IPS-15b (cell line): ENCODE results near the gene LMF1.

Experiments used
- H3K27me3 ChIP-seq: one replicate; pipeline ENCODE4 v1.6.1; 2013; ENCODE audit warnings: low read length; ENCODE audit not compliant: control insufficient read depth, insufficient read depth
- H3K36me3 ChIP-seq: one replicate; pipeline ENCODE4 v1.6.1; 2013; ENCODE audit warnings: low read length; ENCODE audit not compliant: control insufficient read depth, insufficient read depth
- H3K4me1 ChIP-seq: one replicate; pipeline ENCODE4 v1.6.1; 2013; ENCODE audit warnings: mild to moderate bottlenecking, low read length; ENCODE audit not compliant: control insufficient read depth, insufficient read depth
- H3K4me3 ChIP-seq: one replicate; pipeline ENCODE4 v1.5.1; 2013; ENCODE audit warnings: low read depth, low read length
- H3K9ac ChIP-seq: one replicate; pipeline ENCODE4 v1.6.1; 2013; ENCODE audit warnings: low read depth, mild to moderate bottlenecking, low read length
- H3K9me3 ChIP-seq: one replicate; pipeline ENCODE4 v1.6.1; 2013; ENCODE audit warnings: mild to moderate bottlenecking, low read length; ENCODE audit not compliant: control insufficient read depth, insufficient read depth

Gene LMF1

DNA sequence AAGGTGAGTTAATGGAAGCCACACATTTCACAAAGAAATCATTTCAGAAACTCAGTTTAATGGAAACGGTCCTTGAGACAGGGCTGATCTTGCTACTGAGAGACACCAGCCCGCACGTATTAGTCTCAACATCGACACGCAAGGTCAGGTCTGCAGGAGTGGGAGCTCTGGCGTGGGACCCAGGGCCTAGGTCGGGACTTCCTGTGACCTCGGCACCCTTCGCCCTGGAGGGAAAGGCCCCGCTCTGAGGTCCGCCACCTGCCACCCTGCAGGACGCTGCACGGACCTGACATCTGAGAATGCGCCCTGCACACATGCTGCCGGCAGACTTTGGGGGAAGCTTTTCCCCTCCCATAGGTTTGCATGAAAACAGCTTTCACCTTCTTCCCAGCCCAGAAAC is 59.7 kb downstream of the LMF1 start:
- no peak overlapping the region for H3K9ac ChIP-seq
- H3K4me3 ChIP-seq, result no peak overlapping the region
- H3K36me3 ChIP-seq, result no peaks in the 10 kb centered on the region
- H3K4me1 ChIP-seq, result no peaks in the 10 kb centered on the region
- no peaks in the 10 kb centered on the region for H3K27me3 ChIP-seq
- no peaks in the 10 kb centered on the region for H3K9me3 ChIP-seq

DNA sequence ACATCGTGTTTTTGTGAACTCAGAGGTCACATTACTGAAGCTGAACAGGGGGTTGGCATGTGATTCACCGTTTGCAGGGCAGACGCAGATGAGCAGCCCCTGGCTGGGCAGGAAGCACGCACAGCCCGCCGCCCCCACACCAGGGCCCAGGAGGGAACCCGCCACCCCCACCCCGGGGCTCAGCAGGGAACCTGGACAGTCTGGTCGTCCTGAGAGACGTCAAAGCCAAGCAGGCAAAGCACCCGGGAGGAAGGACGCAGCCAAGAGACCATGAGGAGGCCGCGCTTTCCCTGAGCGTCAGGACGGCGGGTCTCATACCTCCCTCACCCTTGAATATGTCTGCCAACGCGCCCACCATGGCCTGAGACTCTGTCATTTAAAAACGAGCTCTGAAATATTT is 60.6 kb downstream of the LMF1 start:
- Histone ChIP-seq H3K4me3 (no peak overlapping the region), H3K36me3 (no peaks in the 10 kb centered on the region), H3K9me3 (no peaks in the 10 kb centered on the region), H3K4me1 (no peaks in the 10 kb centered on the region), H3K9ac (no peak overlapping the region), H3K27me3 (no peaks in the 10 kb centered on the region)

DNA sequence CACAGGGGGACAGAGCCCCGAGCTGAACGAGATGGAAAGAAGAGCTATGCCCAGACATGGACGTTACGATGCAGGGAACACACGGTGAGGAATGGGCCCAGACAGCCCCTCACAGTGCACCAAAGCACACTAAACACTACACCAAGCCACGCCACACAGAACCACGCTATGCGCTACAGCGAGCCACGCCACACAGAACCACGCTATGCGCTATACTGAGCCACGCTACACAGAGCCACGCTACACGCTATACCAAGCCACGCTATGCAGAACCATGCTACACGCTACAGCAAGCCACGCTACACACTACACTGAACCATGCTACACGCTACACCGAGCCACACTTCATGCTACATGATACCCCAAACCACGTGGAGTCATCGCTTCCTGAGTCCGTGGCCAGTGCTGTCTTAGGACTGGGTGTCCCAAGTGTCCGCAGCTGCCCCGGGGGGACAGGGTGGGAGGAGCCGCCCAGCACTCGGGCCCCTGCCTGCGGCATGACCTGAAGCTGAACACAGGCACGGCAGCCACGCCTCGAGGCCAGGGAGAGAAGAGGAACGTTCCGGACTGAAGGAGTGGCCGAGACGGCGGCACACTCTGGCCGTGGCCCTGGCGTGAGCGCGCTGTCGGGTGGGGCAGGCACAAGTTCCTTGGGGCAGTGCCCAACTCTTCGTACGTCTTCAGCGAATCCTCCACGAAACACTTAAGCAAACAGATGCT is 61.3 kb downstream of the LMF1 start:
- Histone ChIP-seq H3K9ac (no peak overlapping the region), H3K36me3 (no peaks in the 10 kb centered on the region), H3K9me3 (no peaks in the 10 kb centered on the region), H3K4me1 (no peaks in the 10 kb centered on the region), H3K4me3 (no peak overlapping the region), H3K27me3 (no peaks in the 10 kb centered on the region)

DNA sequence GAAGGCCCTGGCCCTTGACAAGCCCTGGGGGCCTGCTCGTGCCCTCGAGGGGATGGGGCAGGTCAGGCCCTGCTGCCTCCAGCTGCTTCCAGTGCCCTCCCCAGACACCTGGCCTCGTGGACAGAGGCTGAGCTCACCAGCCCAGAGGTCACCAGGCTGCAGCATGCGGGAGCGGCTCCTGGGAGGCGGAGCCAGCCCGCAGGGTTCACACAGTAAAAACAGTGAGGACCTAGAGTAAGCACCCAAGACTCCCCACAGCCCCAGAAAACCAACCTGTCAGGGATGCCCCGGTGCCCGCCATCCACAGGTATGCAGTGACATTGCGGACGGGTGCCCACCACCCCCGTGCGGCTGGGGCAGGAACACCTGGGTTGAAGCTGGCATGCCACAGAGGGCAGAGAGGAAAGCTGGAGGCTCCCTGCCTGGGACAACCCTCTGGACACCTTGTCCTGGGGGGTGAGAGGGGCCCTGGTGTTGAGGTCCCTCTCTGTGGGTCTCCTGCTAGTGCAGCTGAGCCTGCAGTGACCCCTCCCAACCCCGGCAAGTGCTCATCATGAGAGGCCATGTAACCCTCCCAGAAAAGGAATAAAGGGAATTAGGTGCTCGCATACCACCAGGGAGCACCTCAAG is 62.1 kb downstream of the LMF1 start:
- Histone ChIP-seq H3K9me3 (no peaks in the 10 kb centered on the region), H3K4me1 (no peaks in the 10 kb centered on the region), H3K36me3 (no peaks in the 10 kb centered on the region), H3K27me3 (no peaks in the 10 kb centered on the region), H3K4me3 (no peak overlapping the region), H3K9ac (no peak overlapping the region)

DNA sequence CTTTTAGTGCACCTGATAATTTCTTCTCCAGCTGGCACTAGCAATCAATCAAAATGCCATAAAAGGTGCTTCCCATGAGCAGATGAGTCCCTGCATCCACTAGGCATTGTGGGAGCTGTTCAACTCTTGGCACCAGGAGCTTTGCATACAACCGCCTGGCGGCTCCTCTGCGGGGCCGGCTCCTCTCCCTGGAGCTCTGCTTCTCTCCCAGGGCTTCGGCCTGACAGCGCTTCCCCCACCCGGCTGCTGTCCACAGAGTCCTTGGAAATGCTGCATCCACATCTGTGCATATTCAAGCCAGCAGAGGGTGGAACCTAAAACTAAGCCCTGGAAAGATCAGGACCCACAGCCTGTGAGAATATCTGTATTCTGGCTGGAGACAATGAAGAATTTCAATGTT is 62.9 kb downstream of the LMF1 start:
- no peak overlapping the region for H3K9ac ChIP-seq
- H3K36me3 ChIP-seq, result no peaks in the 10 kb centered on the region
- H3K4me1 ChIP-seq, result no peaks in the 10 kb centered on the region
- H3K9me3 ChIP-seq, result no peaks in the 10 kb centered on the region
- no peak overlapping the region for H3K4me3 ChIP-seq
- H3K27me3 ChIP-seq, result no peaks in the 10 kb centered on the region

DNA sequence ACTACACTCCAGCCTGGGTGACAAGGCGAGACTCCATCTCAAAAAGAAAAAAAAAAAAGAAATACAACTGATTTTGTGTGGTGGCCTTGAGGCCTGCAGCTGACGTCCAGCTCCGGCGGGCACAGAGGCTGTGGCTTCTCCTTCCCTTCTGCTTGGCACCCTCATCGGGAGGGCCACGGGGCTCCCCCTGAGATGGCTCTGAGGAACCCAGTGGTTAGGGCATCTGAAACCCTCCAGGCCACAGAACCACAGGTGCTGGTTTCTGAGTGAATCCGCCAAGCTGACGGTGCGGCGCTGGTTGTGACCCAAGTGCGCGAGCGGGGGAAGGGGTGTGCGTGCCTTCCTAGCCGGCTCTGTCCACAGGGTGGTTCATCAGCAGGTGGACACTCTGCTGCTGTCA is 63.4 kb downstream of the LMF1 start:
- Histone ChIP-seq H3K4me1 (no peaks in the 10 kb centered on the region), H3K27me3 (no peaks in the 10 kb centered on the region), H3K9me3 (no peaks in the 10 kb centered on the region), H3K36me3 (no peaks in the 10 kb centered on the region), H3K9ac (no peak overlapping the region), H3K4me3 (no peak overlapping the region)

DNA sequence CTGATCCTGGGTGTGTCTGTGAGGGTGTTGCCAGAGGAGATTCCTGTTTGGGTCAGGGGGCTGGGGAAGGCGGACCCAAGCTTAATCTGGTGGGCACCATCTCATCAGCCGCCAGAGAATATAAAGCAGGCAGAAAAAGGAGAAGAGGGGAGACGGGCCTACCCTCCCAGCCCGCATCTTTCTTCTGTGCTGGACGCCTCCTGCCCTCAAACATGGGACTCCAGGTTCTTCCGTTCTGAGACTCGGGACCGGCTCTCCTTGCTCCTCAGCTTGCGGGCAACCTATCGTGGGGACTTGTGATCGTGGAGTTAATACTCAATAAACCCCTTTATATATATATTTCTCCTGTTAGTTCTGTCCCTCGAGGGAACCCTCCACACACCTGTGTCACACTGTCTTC is 64.5 kb downstream of the LMF1 start:
- no peaks in the 10 kb centered on the region for H3K9me3 ChIP-seq
- H3K4me1 ChIP-seq, result no peaks in the 10 kb centered on the region
- no peaks in the 10 kb centered on the region for H3K27me3 ChIP-seq
- H3K9ac ChIP-seq, result no peak overlapping the region
- no peaks in the 10 kb centered on the region for H3K36me3 ChIP-seq
- H3K4me3 ChIP-seq, result no peak overlapping the region

DNA sequence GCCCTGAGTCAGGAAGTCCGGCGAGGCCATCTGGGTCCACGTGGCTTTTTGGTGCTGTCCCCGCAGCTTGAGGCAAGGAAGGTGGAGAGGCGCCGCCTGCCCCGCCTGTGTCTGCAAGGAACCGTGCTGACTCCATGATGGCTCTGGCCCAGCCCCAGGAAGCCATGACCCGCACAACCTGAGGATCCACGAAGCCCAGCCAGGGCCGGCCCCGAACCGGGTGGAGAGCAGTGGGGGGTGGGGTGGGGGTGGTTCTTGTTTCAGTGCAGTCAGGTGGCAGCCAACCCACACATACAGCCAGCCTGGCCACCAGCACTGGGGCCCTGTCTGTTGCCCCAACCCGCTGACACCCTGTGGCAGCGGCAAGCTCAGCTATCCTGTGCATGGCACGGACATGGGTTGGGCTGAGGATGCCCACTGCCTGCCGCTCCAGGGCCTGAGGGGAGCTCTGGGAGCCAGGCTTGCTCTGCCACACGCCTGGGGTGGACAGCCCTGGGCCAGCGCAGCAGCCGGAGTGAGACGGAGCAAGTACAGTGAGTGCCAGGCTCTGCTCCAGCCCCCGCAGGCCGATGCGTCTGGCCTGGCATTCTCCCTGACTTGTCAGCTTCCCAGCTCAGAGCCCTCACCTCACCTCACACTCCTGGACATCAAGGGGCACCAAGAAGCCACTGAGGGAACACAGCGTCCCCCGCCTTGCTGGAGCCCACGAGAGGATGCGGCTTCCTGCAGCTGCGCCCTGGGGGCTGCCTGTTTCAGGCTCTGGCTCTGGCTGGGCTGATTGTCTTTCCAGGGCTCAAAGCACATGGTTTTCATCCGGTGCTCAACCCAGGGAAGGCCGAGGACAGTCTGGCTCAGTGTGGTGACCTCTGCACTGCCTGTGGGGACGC is 68.8 kb downstream of the LMF1 start:
- no peaks in the 10 kb centered on the region for H3K36me3 ChIP-seq
- H3K9ac ChIP-seq, result no peak overlapping the region
- no peaks in the 10 kb centered on the region for H3K4me1 ChIP-seq
- H3K27me3 ChIP-seq, result no peaks in the 10 kb centered on the region
- H3K9me3 ChIP-seq, result no peaks in the 10 kb centered on the region
- H3K4me3 ChIP-seq, result no peak overlapping the region

DNA sequence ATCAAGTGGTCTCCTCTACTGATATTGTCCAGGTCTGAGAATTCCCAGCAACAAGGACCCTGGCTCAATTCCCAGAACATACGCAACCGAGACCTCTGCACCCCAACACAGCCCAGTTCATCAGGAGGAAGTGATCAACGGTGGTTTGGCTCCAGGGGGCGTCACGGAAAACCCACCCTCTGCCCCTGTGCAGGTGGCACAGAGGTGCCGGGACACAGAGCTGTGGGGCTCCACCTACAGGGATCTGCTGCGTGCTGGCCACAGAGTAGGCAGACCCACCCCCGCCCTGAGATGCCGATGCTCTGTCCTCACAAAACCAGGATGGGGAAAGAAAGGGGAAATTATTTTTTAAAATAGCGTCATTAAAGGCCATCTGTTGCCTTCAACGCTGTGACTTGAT is 69.6 kb downstream of the LMF1 start:
- Histone ChIP-seq H3K9me3 (no peaks in the 10 kb centered on the region), H3K4me1 (no peaks in the 10 kb centered on the region), H3K9ac (no peak overlapping the region), H3K27me3 (no peaks in the 10 kb centered on the region), H3K4me3 (no peak overlapping the region), H3K36me3 (no peaks in the 10 kb centered on the region)

DNA sequence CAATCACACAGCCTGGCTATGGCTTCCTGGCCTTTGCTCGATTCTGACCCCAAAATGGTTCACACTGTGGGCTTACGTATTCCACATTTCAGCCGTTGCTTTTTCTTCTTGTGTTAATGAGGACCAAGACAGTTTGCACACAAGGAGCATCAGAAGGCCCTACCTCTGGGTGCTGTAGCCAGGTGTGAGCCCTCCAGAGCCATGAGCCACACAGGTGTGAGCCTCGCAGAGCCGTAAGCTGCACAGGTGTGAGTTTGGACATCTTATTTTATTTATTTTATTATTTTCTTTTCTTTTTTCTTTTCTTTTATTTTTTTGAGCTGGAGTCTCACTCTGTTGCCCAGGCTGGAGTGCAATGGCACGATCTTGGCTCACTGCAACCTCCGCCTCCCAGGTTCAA is 70.6 kb downstream of the LMF1 start:
- H3K36me3 ChIP-seq, result no peaks in the 10 kb centered on the region
- H3K27me3 ChIP-seq, result no peaks in the 10 kb centered on the region
- H3K4me1 ChIP-seq, result no peaks in the 10 kb centered on the region
- no peaks in the 10 kb centered on the region for H3K9me3 ChIP-seq
- no peak overlapping the region for H3K4me3 ChIP-seq
- H3K9ac ChIP-seq, result no peak overlapping the region

DNA sequence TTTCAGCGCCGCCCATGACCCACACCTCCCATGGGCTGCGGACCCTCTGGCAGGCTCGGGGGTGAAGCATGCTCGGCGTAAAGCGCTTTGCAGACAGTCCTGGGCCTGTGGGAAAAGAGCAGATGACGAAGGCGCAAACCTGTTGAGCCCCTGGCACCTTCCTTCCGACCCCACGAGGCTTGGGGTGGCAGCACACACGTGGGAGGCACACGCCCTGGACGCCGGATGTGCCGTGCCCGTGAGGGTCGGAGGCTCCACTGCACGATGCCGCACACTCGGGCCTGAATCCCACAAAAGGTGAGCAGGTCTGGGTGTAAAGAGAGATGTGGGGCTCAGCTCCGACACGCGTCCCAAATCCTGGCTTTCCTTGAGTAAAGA is 71.1 kb downstream of the LMF1 start:
- no peaks in the 10 kb centered on the region for H3K4me1 ChIP-seq
- no peak overlapping the region for H3K4me3 ChIP-seq
- H3K27me3 ChIP-seq, result no peaks in the 10 kb centered on the region
- H3K36me3 ChIP-seq, result no peaks in the 10 kb centered on the region
- H3K9ac ChIP-seq, result no peak overlapping the region
- no peaks in the 10 kb centered on the region for H3K9me3 ChIP-seq
